Peyer's patch (tissue), 4 donors: Measurements from ENCODE around the gene AHRR.

ENCODE experiments used
- POLR2A ChIP-seq, 2 donors: fragments of 450-650 bp; IDR thresholded peaks; one replicate each; pipeline ENCODE4 v1.5.1; 2017; ENCODE audit warnings: antibody characterized with exemption in 2 of 2, mild to moderate bottlenecking in 2 of 2, moderate library complexity in 2 of 2
- TF ChIP-seq, protein P1 (sequence below), 6 experiments: fragments of 450-650 bp in 4 of 6; fragments of 200-600 bp in 2 of 6; sonication (generic) in 1 of 6; IDR thresholded peaks; one replicate each; pipeline ENCODE4 v1.5.1; 2017 to 2019; ENCODE audit warnings: antibody characterized with exemption in 6 of 6, mild to moderate bottlenecking in 3 of 6, moderate library complexity in 1 of 6

DNA sequence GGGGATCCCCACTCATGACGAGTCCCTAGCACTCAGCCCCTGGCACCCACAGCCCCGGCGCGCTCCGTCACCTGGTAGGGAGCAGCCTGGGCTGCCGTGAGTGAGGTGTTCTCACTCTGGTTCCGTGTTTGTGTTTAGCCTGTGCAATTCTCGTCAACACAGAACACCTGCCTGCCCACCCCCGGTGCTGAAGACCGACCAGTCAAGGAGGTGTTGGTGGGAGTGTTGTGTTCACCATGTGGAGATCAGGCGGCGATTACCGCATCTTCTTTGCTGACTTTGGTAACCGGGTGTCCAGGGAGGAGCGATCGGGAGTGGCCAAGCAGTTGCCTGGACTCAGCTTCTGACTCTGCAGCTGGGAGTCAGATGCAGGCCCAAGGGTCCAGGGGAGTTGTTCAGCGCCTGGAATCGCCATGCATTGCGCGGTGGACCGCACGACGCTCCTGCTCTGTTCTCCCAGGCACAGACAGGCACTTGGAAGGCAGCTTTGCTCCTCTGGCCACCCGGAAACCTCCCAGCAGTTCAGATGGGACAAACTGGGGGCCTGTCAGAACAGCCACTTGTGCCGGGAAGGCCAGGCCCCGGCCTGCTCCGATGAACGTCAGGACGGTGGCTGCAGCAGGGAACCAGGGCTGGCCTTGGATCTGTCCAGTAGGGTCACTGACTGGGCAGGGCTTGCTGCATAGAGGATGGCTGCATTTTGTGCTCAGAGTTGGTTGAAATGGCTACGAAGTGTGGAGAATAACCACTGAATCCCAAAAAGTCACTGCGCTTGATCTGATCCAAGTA is 149.6 kb downstream of the AHRR start:
- TF ChIP-seq, protein P1, sequence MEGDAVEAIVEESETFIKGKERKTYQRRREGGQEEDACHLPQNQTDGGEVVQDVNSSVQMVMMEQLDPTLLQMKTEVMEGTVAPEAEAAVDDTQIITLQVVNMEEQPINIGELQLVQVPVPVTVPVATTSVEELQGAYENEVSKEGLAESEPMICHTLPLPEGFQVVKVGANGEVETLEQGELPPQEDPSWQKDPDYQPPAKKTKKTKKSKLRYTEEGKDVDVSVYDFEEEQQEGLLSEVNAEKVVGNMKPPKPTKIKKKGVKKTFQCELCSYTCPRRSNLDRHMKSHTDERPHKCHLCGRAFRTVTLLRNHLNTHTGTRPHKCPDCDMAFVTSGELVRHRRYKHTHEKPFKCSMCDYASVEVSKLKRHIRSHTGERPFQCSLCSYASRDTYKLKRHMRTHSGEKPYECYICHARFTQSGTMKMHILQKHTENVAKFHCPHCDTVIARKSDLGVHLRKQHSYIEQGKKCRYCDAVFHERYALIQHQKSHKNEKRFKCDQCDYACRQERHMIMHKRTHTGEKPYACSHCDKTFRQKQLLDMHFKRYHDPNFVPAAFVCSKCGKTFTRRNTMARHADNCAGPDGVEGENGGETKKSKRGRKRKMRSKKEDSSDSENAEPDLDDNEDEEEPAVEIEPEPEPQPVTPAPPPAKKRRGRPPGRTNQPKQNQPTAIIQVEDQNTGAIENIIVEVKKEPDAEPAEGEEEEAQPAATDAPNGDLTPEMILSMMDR (IDR thresholded peaks at IDR 0.05), result no peak
- no peak for TF ChIP-seq POLR2A (IDR thresholded peaks at IDR 0.05)
